Naive thymus-derived CD8-positive, alpha-beta T cell (primary cell): ENCODE measurements around the gene FAM131C. TPM values are rescaled to one million over a fixed set of nuclear protein-coding genes. Genes with fewer than 3 reads are reported as not detected.

Source experiments
- ATAC-seq, 2 donors: fragments of 150-1000 bp; cut with Tn5 transposase in 1 of 2; sonication (Bioruptor Pico), chemical (Tn5 transposase) in 1 of 2; 1 replicate in 1 of 2; 2 replicates in 1 of 2; pipeline ENCODE4 v1.10.0; 2021; ENCODE audit warnings: mild to moderate bottlenecking in 2 of 2, moderate library complexity in 2 of 2
- POLR2A ChIA-PET: fragments of 350-600 bp; sonication (Branson Sonifier 250); formaldehyde crosslinking; loops from one replicate; lab custom pipeline; 2021; ENCODE audit warnings: antibody characterized with exemption; lab: Charles Lee
- DNase-seq, 10 donors: peaks; one replicate each; pipeline versions ENCODE4 v3.0.0 to v3.0.0-alpha.2; 2020 to 2022
- H3K27ac Mint-ChIP-seq, 10 donors: one replicate each; pipeline ENCODE4 v1.8.0; 2020 to 2022; ENCODE audit warnings: mild to moderate bottlenecking in 10 of 10, mixed read lengths in 10 of 10, moderate library complexity in 4 of 10, inconsistent platforms in 1 of 10
- H3K27me3 Mint-ChIP-seq, 5 donors: one replicate each; pipeline ENCODE4 v1.8.0; 2021 to 2022; ENCODE audit warnings: mixed read lengths in 5 of 5
- H3K36me3 Mint-ChIP-seq, 3 donors: one replicate each; pipeline ENCODE4 v1.8.0; 2020 to 2022; ENCODE audit warnings: mixed read lengths in 3 of 3, mild to moderate bottlenecking in 2 of 3, inconsistent platforms in 1 of 3
- H3K4me1 Mint-ChIP-seq, 4 donors: one replicate each; pipeline ENCODE4 v1.8.0; 2021 to 2022; ENCODE audit warnings: mixed read lengths in 4 of 4
- H3K4me3 Mint-ChIP-seq, 10 donors: one replicate each; pipeline ENCODE4 v1.8.0; 2020 to 2022; ENCODE audit warnings: mild to moderate bottlenecking in 10 of 10, mixed read lengths in 10 of 10, moderate library complexity in 6 of 10, inconsistent platforms in 1 of 10
- H3K9me3 Mint-ChIP-seq, 9 donors: one replicate each; pipeline ENCODE4 v1.8.0; 2020 to 2022; ENCODE audit warnings: mixed read lengths in 9 of 9, mild to moderate bottlenecking in 3 of 9, inconsistent platforms in 1 of 9, moderate library complexity in 1 of 9
- polyA plus RNA-seq, 3 donors: library from polyadenylated mRNA; unstranded; fragments of 300-500 nt; fragmentation: Illumina TruSeq; gene quantifications; one replicate each; pipeline ENCODE4 v1.2.3, GENCODE V29; 2021
- total RNA-seq, 8 experiments: library from RNA in 2 of 8; stranded (reverse) in 2 of 8; gene quantifications; one replicate each; pipeline ENCODE4 v1.2.3 and lab custom pipeline; 2021 to 2026

Gene FAM131C, protein sequence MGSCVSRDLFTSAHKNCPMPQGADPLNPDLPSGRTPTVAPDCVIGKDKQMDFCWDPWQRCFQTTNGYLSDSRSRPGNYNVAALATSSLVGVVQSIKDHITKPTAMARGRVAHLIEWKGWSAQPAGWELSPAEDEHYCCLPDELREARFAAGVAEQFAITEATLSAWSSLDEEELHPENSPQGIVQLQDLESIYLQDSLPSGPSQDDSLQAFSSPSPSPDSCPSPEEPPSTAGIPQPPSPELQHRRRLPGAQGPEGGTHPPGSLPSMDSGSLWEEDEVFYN
- total RNA-seq (not detected), polyA plus RNA-seq (not detected), total RNA-seq (lab: John Stamatoyannopoulos, UW) (0 reads per million in 6 experiments)

DNA sequence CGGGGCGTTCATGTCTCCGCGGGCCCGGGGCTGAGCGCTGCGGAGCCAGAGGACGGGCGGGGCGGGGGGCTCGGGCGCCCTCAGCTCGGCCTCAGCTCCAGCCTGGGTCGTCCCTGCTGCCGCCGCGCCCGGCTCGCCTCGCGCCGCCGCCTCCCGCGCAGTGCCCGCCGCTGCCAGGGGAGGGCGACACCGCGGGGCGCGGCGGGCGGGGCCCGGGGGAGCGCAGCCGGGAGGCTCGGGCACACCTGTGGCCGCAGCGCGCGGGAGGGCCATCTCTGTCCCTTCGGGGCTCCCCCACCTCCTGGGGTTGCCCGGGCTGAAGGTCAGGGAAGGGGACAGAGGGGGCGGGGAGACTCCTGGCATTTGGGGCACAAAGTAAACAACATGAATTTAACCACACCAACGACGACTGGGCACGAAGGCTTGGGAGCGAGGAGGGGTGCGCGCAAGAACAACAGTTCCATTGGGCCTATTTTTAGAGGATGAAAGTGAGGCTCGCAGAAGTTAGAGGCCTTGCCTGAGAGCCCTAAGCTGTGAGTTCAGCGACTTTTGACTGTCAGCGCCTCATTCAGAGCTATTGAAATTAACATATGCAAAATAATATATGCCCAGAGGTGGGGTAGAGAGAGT lies at the start of gene FAM131C:
TSS of gene FAM131C (minus strand) at position 162 of the 630 bp plus-strand sequence. CDS start 209 bp downstream, outside the sequence.
- Mint-ChIP-seq H3K9me3 (no peaks in the 10 kb centered on the region), H3K27me3 (peaks cover 12 to 22% (median 15%) of the 10 kb centered on the region in 5 donors), H3K4me3 (peak within 1 kb of the TSS; percentile 48 to 87 (median 80)), H3K27ac (peak within 1 kb of the TSS in 1 of 10 donors; percentile 37), H3K4me1 (peaks cover 8 to 25% (median 14%) of the 10 kb centered on the region in 4 donors), H3K36me3 (no peaks in the 10 kb centered on the region)
- POLR2A ChIA-PET = no interaction called here
- ATAC-seq (peak; percentile 87 to 95), DNase-seq (peak in 7 of 10 donors; percentile 20 to 58 (median 39))

DNA sequence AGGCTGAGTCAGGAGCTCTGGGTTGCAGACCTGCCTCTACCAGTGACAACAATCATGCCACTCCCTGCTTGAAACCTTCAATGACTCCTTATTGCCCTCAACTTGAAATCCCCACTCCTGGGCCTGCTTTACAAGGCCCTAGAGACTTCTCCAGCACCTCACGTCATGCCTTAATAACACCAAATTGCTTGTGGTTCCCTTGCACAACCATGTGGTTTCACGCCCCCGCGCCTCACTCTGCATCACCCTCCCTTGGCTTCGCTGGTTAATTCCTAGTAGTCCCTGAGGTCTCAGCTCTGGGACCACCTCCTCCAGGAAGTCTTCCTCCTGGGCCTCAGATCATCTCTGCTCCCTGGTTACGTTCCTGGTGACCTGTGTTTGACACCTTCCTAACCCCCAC lies 49.5 kb upstream of the FAM131C start:
- DNase-seq = peak in 1 of 10 donors; percentile 53
- ATAC-seq = peak in 1 of 2 donors; percentile 46
- Mint-ChIP-seq H3K27ac (peak overlapping the region in 6 of 10 donors; percentile 9 to 92 (median 60)), H3K4me3 (peak overlapping the region in 3 of 10 donors; percentile 9 to 64 (median 60)), H3K36me3 (no peaks in the 10 kb centered on the region), H3K4me1 (peaks cover 4 to 15% (median 10%) of the 10 kb centered on the region in 4 donors), H3K27me3 (peaks cover 0 to 3% (median 0%) of the 10 kb centered on the region in 5 donors), H3K9me3 (no peaks in the 10 kb centered on the region)
- POLR2A ChIA-PET = interaction anchor here (0.7 kb wide), 1 partner anchor 505 kb away, joined by 4 read pairs; no protein-coding TSS in a partner anchor

DNA sequence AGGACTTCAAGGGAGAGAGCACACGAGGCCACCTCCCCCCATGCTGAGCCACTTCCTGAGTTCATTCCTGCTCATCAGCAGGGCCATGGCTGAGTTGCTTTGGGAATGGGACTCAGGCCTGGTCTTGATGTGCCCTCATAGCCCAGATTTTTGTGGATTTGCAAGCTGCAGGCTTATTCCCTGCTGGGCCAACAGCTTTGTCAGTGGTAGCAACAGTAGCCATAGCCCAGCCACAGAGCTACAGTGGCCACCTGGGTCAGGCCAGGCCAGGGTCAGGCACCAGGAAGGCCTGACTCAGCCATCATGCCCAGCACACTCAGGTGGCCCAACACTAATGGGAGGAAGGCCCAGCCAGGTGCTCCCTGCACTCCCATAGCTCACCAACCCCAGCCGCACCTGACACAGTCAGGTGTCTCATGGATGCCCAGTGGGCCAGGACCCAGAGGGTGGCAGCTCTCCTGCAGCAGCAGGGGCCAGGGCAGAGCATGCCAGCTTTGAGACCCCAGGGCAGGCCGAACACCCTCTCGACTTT lies 49.0 kb upstream of the FAM131C start:
- POLR2A ChIA-PET = no interaction called here
- Mint-ChIP-seq H3K4me3 (peak overlapping the region in 1 of 10 donors; percentile 64), H3K4me1 (peaks cover 4 to 15% (median 10%) of the 10 kb centered on the region in 4 donors), H3K36me3 (no peaks in the 10 kb centered on the region), H3K27me3 (peaks cover 0 to 3% (median 0%) of the 10 kb centered on the region in 5 donors), H3K27ac (peak overlapping the region in 3 of 10 donors; percentile 49 to 92 (median 70)), H3K9me3 (no peaks in the 10 kb centered on the region)
- DNase-seq = no peak
- ATAC-seq = no peak

DNA sequence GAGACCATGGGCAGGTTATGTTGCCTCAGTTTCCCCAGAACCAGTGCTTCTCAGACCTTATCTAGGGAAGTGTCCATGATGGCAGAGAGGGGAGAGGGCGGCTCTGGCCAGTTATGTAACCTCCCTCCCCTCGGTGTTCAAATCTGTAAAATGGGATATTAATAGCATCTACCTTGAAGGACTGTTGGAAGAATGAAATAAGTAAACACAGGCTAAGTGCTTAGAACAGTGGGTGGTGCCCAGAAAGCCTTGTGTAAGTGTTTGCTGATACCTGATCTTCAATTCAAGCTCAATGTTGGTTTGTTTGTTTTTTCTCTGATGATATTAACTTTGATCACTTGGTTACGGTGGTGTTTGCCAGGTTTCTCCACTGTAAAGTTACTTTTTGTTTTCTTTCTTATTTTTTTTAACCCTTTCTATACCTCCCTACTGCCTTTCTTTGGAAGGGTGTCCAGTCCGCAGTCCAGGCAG lies 47.5 kb upstream of the FAM131C start:
- H3K4me3 Mint-ChIP-seq = no peak overlapping the region
- no peak for ATAC-seq
- peaks cover 4 to 17% (median 10%) of the 10 kb centered on the region in 4 donors for H3K4me1 Mint-ChIP-seq
- peaks cover 0 to 3% (median 0%) of the 10 kb centered on the region in 5 donors for H3K27me3 Mint-ChIP-seq
- POLR2A ChIA-PET = no interaction called here
- peak overlapping the region in 1 of 10 donors; percentile 52 for H3K27ac Mint-ChIP-seq
- no peaks in the 10 kb centered on the region for H3K36me3 Mint-ChIP-seq
- H3K9me3 Mint-ChIP-seq = no peaks in the 10 kb centered on the region
- no peak for DNase-seq

DNA sequence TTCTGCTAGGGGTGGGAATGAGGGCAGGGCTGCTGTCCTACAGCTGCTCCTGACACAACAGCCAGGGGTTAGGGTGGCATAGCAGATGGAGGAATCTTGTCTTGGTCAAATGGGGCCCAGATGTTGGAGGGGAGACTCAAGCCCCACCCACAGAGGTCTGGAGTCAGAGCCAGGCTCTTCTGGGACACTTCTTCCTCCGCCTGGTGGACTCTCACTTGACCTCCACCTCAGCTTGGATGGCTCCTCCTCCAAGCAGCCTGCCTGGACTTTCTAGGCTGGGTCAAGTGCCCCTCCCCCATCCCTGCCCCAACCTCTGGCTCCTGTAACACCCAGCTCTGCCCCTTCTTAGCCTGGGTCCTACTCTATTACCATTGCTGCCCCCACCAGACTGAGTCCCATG lies 47.0 kb upstream of the FAM131C start:
- ATAC-seq = no peak
- no peaks in the 10 kb centered on the region for H3K36me3 Mint-ChIP-seq
- no peak for DNase-seq
- no peaks in the 10 kb centered on the region for H3K9me3 Mint-ChIP-seq
- H3K27ac Mint-ChIP-seq = no peak overlapping the region
- no peak overlapping the region for H3K4me3 Mint-ChIP-seq
- H3K4me1 Mint-ChIP-seq = peaks cover 4 to 17% (median 10%) of the 10 kb centered on the region in 4 donors
- POLR2A ChIA-PET = no interaction called here
- H3K27me3 Mint-ChIP-seq = peaks cover 0 to 3% (median 0%) of the 10 kb centered on the region in 5 donors

DNA sequence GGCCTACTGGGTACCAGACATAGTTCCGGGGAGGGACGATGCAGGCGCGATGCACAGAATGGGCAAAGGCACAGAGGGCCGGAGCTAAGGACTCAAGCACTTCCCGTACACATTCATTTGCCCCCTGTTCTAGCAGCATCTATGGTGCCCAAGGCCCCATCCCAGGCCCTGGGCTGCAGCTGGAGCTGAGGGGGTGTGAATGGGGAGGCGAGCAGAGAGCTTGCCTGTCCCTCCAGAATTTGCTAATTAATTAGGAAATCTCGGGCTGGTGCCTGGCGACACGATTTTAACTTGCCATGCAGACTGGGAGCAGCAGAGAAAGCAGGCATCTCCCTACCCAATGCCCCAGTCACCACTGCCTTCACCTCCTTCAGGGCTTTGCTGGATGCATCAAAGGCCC lies 46.5 kb upstream of the FAM131C start:
- H3K4me1 Mint-ChIP-seq = peaks cover 4 to 17% (median 10%) of the 10 kb centered on the region in 4 donors
- no peak overlapping the region for H3K4me3 Mint-ChIP-seq
- DNase-seq (no peak), ATAC-seq (no peak)
- POLR2A ChIA-PET = no interaction called here
- peaks cover 0 to 3% (median 0%) of the 10 kb centered on the region in 5 donors for H3K27me3 Mint-ChIP-seq
- no peaks in the 10 kb centered on the region for H3K9me3 Mint-ChIP-seq
- peak overlapping the region in 1 of 10 donors; percentile 86 for H3K27ac Mint-ChIP-seq
- H3K36me3 Mint-ChIP-seq = no peaks in the 10 kb centered on the region

DNA sequence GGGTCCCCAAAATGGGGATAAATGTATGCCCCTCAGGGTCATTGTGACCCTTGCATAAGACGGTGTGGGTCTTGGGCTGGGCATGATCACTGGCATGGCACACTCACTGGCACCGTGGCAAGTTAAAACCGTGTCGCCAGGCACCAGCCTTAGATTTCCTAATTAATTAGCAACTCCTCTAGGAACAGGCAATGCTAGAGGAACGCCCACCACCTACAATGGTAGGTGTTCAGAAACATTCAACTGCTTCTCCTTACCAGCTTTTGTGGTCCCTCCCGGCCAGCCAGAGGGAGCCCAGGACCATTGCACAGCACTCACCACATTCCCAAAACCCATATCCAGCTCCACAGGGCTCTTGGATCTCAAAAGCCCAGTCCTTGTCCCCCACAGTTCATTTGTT lies 46.1 kb upstream of the FAM131C start:
- Mint-ChIP-seq H3K4me1 (peaks cover 4 to 17% (median 10%) of the 10 kb centered on the region in 4 donors), H3K27ac (peak overlapping the region in 1 of 10 donors; percentile 28), H3K9me3 (no peaks in the 10 kb centered on the region), H3K36me3 (no peaks in the 10 kb centered on the region), H3K4me3 (no peak overlapping the region), H3K27me3 (peaks cover 0 to 3% (median 0%) of the 10 kb centered on the region in 5 donors)
- POLR2A ChIA-PET = no interaction called here
- ATAC-seq (no peak), DNase-seq (no peak)

DNA sequence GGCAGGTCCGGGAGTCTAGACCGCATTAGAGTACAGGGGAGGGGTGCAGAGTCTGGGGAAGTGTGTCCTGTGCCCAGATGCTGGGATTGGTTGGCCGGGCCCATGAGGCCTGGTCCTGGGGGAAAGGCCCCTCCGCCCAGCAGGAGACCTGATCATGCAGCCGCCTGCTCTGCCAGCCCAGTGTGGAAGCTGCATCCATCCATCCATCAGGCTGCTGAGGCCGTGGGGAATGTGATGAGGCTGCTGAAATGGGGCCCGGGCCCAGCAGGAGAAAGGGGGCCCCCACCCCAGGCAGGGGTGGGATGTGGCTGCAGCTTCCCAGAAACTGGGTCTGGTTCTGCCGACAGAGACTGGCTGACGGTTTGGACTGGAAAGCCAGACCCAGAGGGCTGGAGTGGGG lies 45.3 kb upstream of the FAM131C start:
- DNase-seq = no peak
- POLR2A ChIA-PET = no interaction called here
- no peak for ATAC-seq

DNA sequence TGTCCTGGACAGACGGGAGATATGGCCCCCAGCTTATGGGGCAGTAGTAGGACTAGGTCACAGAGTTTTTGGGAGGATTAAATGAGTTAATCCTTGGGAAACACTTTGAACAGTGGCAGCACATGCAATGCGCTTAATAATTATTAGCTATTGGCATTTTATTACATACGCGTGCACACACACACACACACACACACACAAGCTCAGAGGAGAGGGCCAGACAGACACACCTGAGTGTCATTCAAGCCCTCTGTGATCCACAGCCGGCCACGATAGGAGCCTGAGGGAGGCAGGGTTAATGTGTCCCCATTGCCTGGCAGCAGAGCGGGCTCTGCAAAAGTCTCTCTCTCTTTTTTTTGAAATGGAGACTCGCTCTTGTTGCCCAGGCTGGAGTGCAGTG lies 44.5 kb upstream of the FAM131C start:
- Mint-ChIP-seq H3K27me3 (peaks cover 0 to 3% (median 0%) of the 10 kb centered on the region in 5 donors), H3K4me1 (peaks cover 3 to 9% (median 4%) of the 10 kb centered on the region in 4 donors), H3K36me3 (no peaks in the 10 kb centered on the region), H3K4me3 (no peak overlapping the region), H3K27ac (peak overlapping the region in 1 of 10 donors; percentile 7), H3K9me3 (no peaks in the 10 kb centered on the region)
- DNase-seq (no peak), ATAC-seq (no peak)
- POLR2A ChIA-PET = no interaction called here

More for the DNA sequence above, 45.3 kb upstream of the FAM131C start:
- H3K4me3 Mint-ChIP-seq = no peak overlapping the region
- no peaks in the 10 kb centered on the region for H3K36me3 Mint-ChIP-seq
- H3K9me3 Mint-ChIP-seq = no peaks in the 10 kb centered on the region
- H3K4me1 Mint-ChIP-seq = peaks cover 4 to 16% (median 9%) of the 10 kb centered on the region in 4 donors
- H3K27me3 Mint-ChIP-seq = peaks cover 0 to 3% (median 0%) of the 10 kb centered on the region in 5 donors
- no peak overlapping the region for H3K27ac Mint-ChIP-seq

DNA sequence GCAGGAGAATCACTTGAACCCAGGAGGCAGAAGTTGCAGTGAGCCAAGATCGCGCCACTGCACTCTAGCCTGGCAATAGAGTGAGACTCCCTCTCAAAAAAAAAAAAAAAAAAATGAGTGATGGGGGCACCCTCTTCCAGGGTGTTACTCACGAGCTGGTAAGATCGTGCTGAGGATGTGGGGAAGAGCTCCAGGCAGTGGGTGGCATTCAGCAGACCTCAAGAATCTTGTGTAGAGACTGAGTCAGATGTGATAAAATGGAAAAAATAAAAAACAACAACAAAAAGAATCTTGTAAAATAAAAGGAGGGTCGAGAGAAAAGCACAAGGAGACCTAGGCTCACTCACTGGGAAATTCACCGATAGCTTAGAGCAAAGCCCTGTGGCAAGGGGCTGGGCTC lies 43.9 kb upstream of the FAM131C start:
- ATAC-seq (no peak), DNase-seq (no peak)
- H3K27me3 Mint-ChIP-seq = peaks cover 0 to 3% (median 0%) of the 10 kb centered on the region in 5 donors
- no peaks in the 10 kb centered on the region for H3K9me3 Mint-ChIP-seq
- H3K27ac Mint-ChIP-seq = peak overlapping the region in 2 of 10 donors; percentile 7 to 48
- POLR2A ChIA-PET = no interaction called here
- no peak overlapping the region for H3K4me3 Mint-ChIP-seq
- H3K36me3 Mint-ChIP-seq = no peaks in the 10 kb centered on the region
- peaks cover 0 to 4% (median 0%) of the 10 kb centered on the region in 4 donors for H3K4me1 Mint-ChIP-seq

DNA sequence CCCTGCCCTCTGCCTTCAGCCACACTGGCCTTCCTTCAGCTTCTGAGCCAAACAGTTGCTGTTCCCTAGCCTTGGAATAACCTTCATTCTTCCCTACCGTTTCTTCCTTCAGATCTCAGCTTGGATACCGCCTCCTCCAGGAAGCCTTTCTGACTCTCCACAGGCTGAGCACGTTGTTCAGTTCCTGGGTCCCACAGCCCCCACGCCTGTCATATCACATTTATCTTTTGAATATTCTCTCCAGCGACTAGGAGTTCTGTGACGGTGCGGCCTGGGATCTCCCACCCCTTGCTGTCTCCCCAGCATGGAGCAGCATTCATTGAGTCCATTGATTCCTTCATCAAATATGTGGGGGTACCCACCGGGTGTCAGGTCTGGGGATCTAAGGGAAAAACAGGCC lies 43.2 kb upstream of the FAM131C start:
- Mint-ChIP-seq H3K36me3 (no peaks in the 10 kb centered on the region), H3K27ac (peak overlapping the region in 1 of 10 donors; percentile 30), H3K9me3 (peaks cover 0 to 3% (median 0%) of the 10 kb centered on the region in 9 donors), H3K4me1 (peaks cover 0 to 2% (median 0%) of the 10 kb centered on the region in 4 donors), H3K4me3 (no peak overlapping the region), H3K27me3 (peaks cover 0 to 6% (median 3%) of the 10 kb centered on the region in 5 donors)
- DNase-seq (no peak), ATAC-seq (no peak)
- POLR2A ChIA-PET = no interaction called here

DNA sequence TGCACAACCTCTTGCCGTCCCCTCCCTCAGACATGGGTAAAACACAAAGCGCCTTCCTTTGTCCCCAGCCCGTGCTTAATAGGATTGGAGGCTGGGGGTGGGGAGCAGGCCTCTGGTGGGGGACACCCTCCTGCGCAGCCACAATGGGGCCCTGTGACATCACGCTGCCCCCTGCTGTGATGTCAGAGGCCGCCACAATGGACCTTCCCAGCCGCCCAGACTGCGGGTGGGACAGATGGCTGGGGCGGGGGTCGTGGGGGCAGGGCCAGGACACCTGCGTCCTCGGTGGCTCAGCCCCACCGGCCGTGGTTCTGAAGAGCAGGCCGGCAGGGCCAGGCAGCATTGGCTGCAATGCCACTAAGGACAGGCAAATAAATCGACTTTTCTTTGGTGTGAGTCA lies 42.6 kb upstream of the FAM131C start:
- Mint-ChIP-seq H3K9me3 (peaks cover 0 to 4% (median 0%) of the 10 kb centered on the region in 9 donors), H3K27me3 (peaks cover 0 to 10% (median 3%) of the 10 kb centered on the region in 5 donors), H3K36me3 (no peaks in the 10 kb centered on the region), H3K27ac (no peak overlapping the region), H3K4me3 (no peak overlapping the region), H3K4me1 (peaks cover 0 to 2% (median 0%) of the 10 kb centered on the region in 4 donors)
- no peak for DNase-seq
- ATAC-seq = no peak
- POLR2A ChIA-PET = no interaction called here
